ENCODE measurements around the gene PLXNA3. TPM values are rescaled to one million over a fixed set of nuclear protein-coding genes. Genes with fewer than 3 reads are reported as not detected.

PLXNA3 gene
- total and polyA plus RNA-seq, 2 experiments from 2014 or later: 25.9 to 35.1 TPM

GRCh38 chrX:154436983-154437752 is 20.9 kb upstream of the PLXNA3 start, which contains the start of gene GDI1:
TSS of gene GDI1 (plus strand) at chrX:154437154. CDS start at chrX:154437255, 101 bp downstream.
- Histone ChIP-seq H3K4me2 (ENCODE audit: unreplicated experiment) (peak within 1 kb of the TSS; percentile 78), H3K9me2 (ENCODE audit: insufficient read depth) (no peaks in the 10 kb centered on the region), H3F3A (ENCODE audit: insufficient read depth) (no peaks in the 10 kb centered on the region), H3K4me3 (peak within 1 kb of the TSS; percentile 79), H3K36me3 (ENCODE audit: low read depth) (no peaks in the 10 kb centered on the region), H2AFZ (0 out of 2 replicates have a peak within 1 kb of the TSS, but pooled peaks have one; percentile 33), H4K20me1 (ENCODE audit: insufficient read depth) (no peaks in the 10 kb centered on the region), H3K79me2 (ENCODE audit: insufficient read depth) (peaks cover 40% of the 10 kb centered on the region), H3K27ac (peak within 1 kb of the TSS; percentile 59; the same call in 1 of the 2 replicates), H3K9ac (peak within 1 kb of the TSS; percentile 80), H3K9me3 (ENCODE audit: low read depth) (no peaks in the 10 kb centered on the region), H3K27me3 (replicated peaks; ENCODE audit: insufficient read depth) (no peaks in the 10 kb centered on the region), H3K4me1 (ENCODE audit: insufficient read depth) (no peaks in the 10 kb centered on the region)
- DNase-seq: peak; percentile 65
- TF ChIP-seq EZH2 (IDR thresholded peaks at IDR 0.05; ENCODE audit: insufficient read depth, poor library complexity, severe bottlenecking) (no peak), EZH2phosphoT487 (IDR thresholded peaks at IDR 0.05; ENCODE audit: insufficient read depth, low read depth) (no peak)
- WGBS, 2 experiments (ENCODE audit: low coverage in 1 of 2, low lambda C conversion rate in 2 of 2, missing lambda C conversion rate in 2 of 2): 0 to 4% methylated on average over 3 to 25 of the region's 93 CpGs
- in situ Hi-C loops (cut with MboI): no loop called here

GRCh38 chrX:154437971-154438893 is 19.8 kb upstream of the PLXNA3 start:
- TF ChIP-seq EZH2phosphoT487 (IDR thresholded peaks at IDR 0.05; ENCODE audit: insufficient read depth, low read depth) (no peak), EZH2 (IDR thresholded peaks at IDR 0.05; ENCODE audit: insufficient read depth, poor library complexity, severe bottlenecking) (no peak)
- Histone ChIP-seq H3K36me3 (ENCODE audit: low read depth) (no peaks in the 10 kb centered on the region), H4K20me1 (ENCODE audit: insufficient read depth) (no peaks in the 10 kb centered on the region), H3K9me2 (ENCODE audit: insufficient read depth) (no peaks in the 10 kb centered on the region), H3K27me3 (replicated peaks; ENCODE audit: insufficient read depth) (no peaks in the 10 kb centered on the region), H3K27ac (no peak overlapping the region), H3K4me1 (ENCODE audit: insufficient read depth) (no peaks in the 10 kb centered on the region), H3K9me3 (ENCODE audit: low read depth) (no peaks in the 10 kb centered on the region), H2AFZ (no peak overlapping the region), H3K79me2 (ENCODE audit: insufficient read depth) (peaks cover 46% of the 10 kb centered on the region), H3K4me3 (peak overlapping the region; percentile 79), H3F3A (ENCODE audit: insufficient read depth) (no peaks in the 10 kb centered on the region), H3K4me2 (ENCODE audit: unreplicated experiment) (peak overlapping the region; percentile 78), H3K9ac (peak overlapping the region; percentile 80)
- 15 to 29% methylated on average over 15 to 22 of the region's 28 CpGs for WGBS, 2 experiments (ENCODE audit: low coverage in 1 of 2, low lambda C conversion rate in 2 of 2, missing lambda C conversion rate in 2 of 2)
- peak; percentile 36 for DNase-seq
- in situ Hi-C loops (cut with MboI): no loop called here

- Histone ChIP-seq H4K20me1 (ENCODE audit: insufficient read depth) (no peaks in the 10 kb centered on the region), H3K9me2 (ENCODE audit: insufficient read depth) (no peaks in the 10 kb centered on the region), H3K9ac (no peak overlapping the region), H3K4me3 (no peak overlapping the region), H3K4me2 (ENCODE audit: unreplicated experiment) (no peak overlapping the region), H3K79me2 (ENCODE audit: insufficient read depth) (peaks cover 52% of the 10 kb centered on the region), H3K4me1 (ENCODE audit: insufficient read depth) (no peaks in the 10 kb centered on the region), H3K27me3 (replicated peaks; ENCODE audit: insufficient read depth) (no peaks in the 10 kb centered on the region), H3K9me3 (ENCODE audit: low read depth) (no peaks in the 10 kb centered on the region), H2AFZ (no peak overlapping the region), H3F3A (ENCODE audit: insufficient read depth) (no peaks in the 10 kb centered on the region; the same call in 1 of the 2 replicates), H3K27ac (no peak overlapping the region), H3K36me3 (ENCODE audit: low read depth) (no peaks in the 10 kb centered on the region)
- no peak for DNase-seq
- in situ Hi-C loops (cut with MboI): no loop called here
- TF ChIP-seq EZH2 (IDR thresholded peaks at IDR 0.05; ENCODE audit: insufficient read depth, poor library complexity, severe bottlenecking) (no peak), EZH2phosphoT487 (IDR thresholded peaks at IDR 0.05; ENCODE audit: insufficient read depth, low read depth) (no peak)
- 90 to 98% methylated on average over 10 to 18 of the region's 18 CpGs for WGBS, 2 experiments (ENCODE audit: low coverage in 1 of 2, low lambda C conversion rate in 2 of 2, missing lambda C conversion rate in 2 of 2)
These were observed 18.2 kb upstream of the PLXNA3 start for GRCh38 chrX:154439841-154440240.

GRCh38 chrX:154440623-154441357 is 17.3 kb upstream of the PLXNA3 start:
- Histone ChIP-seq H3K4me1 (ENCODE audit: insufficient read depth) (peaks cover 5% of the 10 kb centered on the region; the same call in 1 of the 2 replicates), H2AFZ (no peak overlapping the region), H3K9ac (no peak overlapping the region)

More at GRCh38 chrX:154440623-154441357, 17.3 kb upstream of the PLXNA3 start:
- Histone ChIP-seq H3K79me2 (ENCODE audit: insufficient read depth) (peaks cover 61% of the 10 kb centered on the region), H4K20me1 (ENCODE audit: insufficient read depth) (no peaks in the 10 kb centered on the region), H3K27ac (no peak overlapping the region), H3K9me3 (ENCODE audit: low read depth) (no peaks in the 10 kb centered on the region), H3K4me2 (ENCODE audit: unreplicated experiment) (no peak overlapping the region), H3K36me3 (ENCODE audit: low read depth) (no peaks in the 10 kb centered on the region), H3F3A (ENCODE audit: insufficient read depth) (no peaks in the 10 kb centered on the region; the same call in 1 of the 2 replicates), H3K9me2 (ENCODE audit: insufficient read depth) (no peaks in the 10 kb centered on the region), H3K27me3 (replicated peaks; ENCODE audit: insufficient read depth) (no peaks in the 10 kb centered on the region), H3K4me3 (no peak overlapping the region)
- in situ Hi-C loops (cut with MboI): no loop called here
- TF ChIP-seq EZH2phosphoT487 (IDR thresholded peaks at IDR 0.05; ENCODE audit: insufficient read depth, low read depth) (no peak), EZH2 (IDR thresholded peaks at IDR 0.05; ENCODE audit: insufficient read depth, poor library complexity, severe bottlenecking) (no peak)
- DNase-seq: no peak
- 83 to 88% methylated on average over 12 to 15 of the region's 17 CpGs for WGBS, 2 experiments (ENCODE audit: low coverage in 1 of 2, low lambda C conversion rate in 2 of 2, missing lambda C conversion rate in 2 of 2)
